B cell (primary cell): ENCODE data around the gene TMTC4. TPM values are rescaled to one million over a fixed set of nuclear protein-coding genes. Genes with fewer than 3 reads are reported as not detected.
"Not testable (repeated sequence)": the region's sequence is repeated elsewhere in the genome, so short reads cannot be mapped to it uniquely, and the experiment has no call there.

Source experiments
- ATAC-seq: fragments of 200-7000 bp; cut with Tn5 transposase; one replicate; pipeline ENCODE4 v1.10.0; 2021; ENCODE audit warnings: low read depth, mild to moderate bottlenecking, moderate number of reproducible peaks, moderate library complexity
- CTCF ChIA-PET: fragments of 350-600 bp; sonication (Branson Sonifier 250); formaldehyde crosslinking; loops from one replicate; lab custom pipeline; 2021; ENCODE audit warnings: antibody characterized with exemption, inconsistent platforms; lab: Charles Lee
- POLR2A ChIA-PET: fragments of 350-600 bp; sonication (Branson Sonifier 250); formaldehyde crosslinking; loops from one replicate; lab custom pipeline; 2021; ENCODE audit warnings: antibody characterized with exemption; lab: Charles Lee
- DNase-seq: peaks from one replicate; pipeline ENCODE4 v3.0.0; 2013
- H2AFZ ChIP-seq: 2 replicates; pipeline ENCODE4 v1.6.1; 2012; ENCODE audit warnings: mild to moderate bottlenecking, low read depth, low read length; ENCODE audit not compliant: insufficient read depth, poor library complexity, severe bottlenecking
- H3K27ac ChIP-seq, 2 donors: 1 replicate in 1 of 2; 2 replicates in 1 of 2; pipeline ENCODE4 v1.5.1; 2012 to 2013; ENCODE audit warnings: low read length in 2 of 2, mild to moderate bottlenecking in 2 of 2, moderate library complexity in 1 of 2
- H3K27me3 ChIP-seq, 4 experiments: fragments of 200-600 bp in 1 of 4; sonication (generic) in 1 of 4; replicated peaks in 1 of 4; 1 replicate in 2 of 4; 2 replicates in 2 of 4; pipeline versions ENCODE4 v1.6.1 to v1.7.0; 2013 to 2016; ENCODE audit warnings: low read length in 3 of 4, mild to moderate bottlenecking in 2 of 4, mixed read lengths in 1 of 4, moderate library complexity in 1 of 4; ENCODE audit not compliant: insufficient read depth in 4 of 4, control insufficient read depth in 3 of 4; ENCODE audit errors: control extremely low read depth in 1 of 4
- H3K36me3 ChIP-seq, 2 experiments: replicated peaks in 1 of 2; 1 replicate in 1 of 2; 2 replicates in 1 of 2; pipeline versions ENCODE4 v1.6.1 to v1.7.1; 2013; ENCODE audit warnings: low read length in 1 of 2; ENCODE audit not compliant: insufficient read depth in 2 of 2, control insufficient read depth in 1 of 2; ENCODE audit errors: control extremely low read depth in 1 of 2, extremely low read depth in 1 of 2
- H3K4me1 ChIP-seq, 2 donors: fragments of 200-600 bp in 1 of 2; sonication (generic) in 1 of 2; 1 replicate in 1 of 2; 2 replicates in 1 of 2; pipeline versions ENCODE4 v1.5.1 to v1.6.1; 2013 to 2017; ENCODE audit warnings: low read length in 2 of 2; ENCODE audit not compliant: control insufficient read depth in 2 of 2, insufficient read depth in 2 of 2
- H3K4me2 ChIP-seq: replicated peaks from 2 replicates; pipeline ENCODE3; 2012; ENCODE audit warnings: mild to moderate bottlenecking, low read depth, low read length; ENCODE audit not compliant: poor library complexity, severe bottlenecking
- H3K4me3 ChIP-seq, 5 experiments: fragments of 200-600 bp in 1 of 5; sonication (generic) in 1 of 5; 1 replicate in 3 of 5; 2 replicates in 2 of 5; pipeline versions ENCODE4 v1.5.1 to v1.7.0; 2011 to 2016; ENCODE audit warnings: low read length in 4 of 5, mild to moderate bottlenecking in 4 of 5, low read depth in 2 of 5, control low read depth in 1 of 5, moderate library complexity in 1 of 5; ENCODE audit not compliant: insufficient read depth in 1 of 5; ENCODE audit errors: control extremely low read depth in 1 of 5, extremely low read depth in 1 of 5
- H3K79me2 ChIP-seq: fragments of 200-600 bp; sonication (generic); one replicate; pipeline ENCODE4 v1.6.0; 2016; ENCODE audit warnings: low read length; ENCODE audit not compliant: control insufficient read depth, insufficient read depth
- H3K9ac ChIP-seq: fragments of 200-600 bp; sonication (generic); 2 replicates; pipeline ENCODE4 v1.6.1; 2017; ENCODE audit warnings: mild to moderate bottlenecking, low read length, moderate library complexity
- H3K9me3 ChIP-seq, 3 donors: one replicate each; pipeline versions ENCODE4 v1.6.1 to v1.7.1; 2013; ENCODE audit warnings: low read length in 2 of 3; ENCODE audit not compliant: control insufficient read depth in 2 of 3, insufficient read depth in 1 of 3; ENCODE audit errors: control extremely low read depth in 1 of 3
- H4K20me1 ChIP-seq: 2 replicates; pipeline ENCODE4 v1.6.0; 2012; ENCODE audit warnings: mild to moderate bottlenecking, low read length; ENCODE audit not compliant: insufficient read depth, control insufficient read depth, poor library complexity, severe bottlenecking
- H3K27ac Mint-ChIP-seq: one replicate; pipeline ENCODE4 v1.8.0; 2021; ENCODE audit warnings: mixed read lengths
- H3K27me3 Mint-ChIP-seq: one replicate; pipeline ENCODE4 v1.8.0; 2021; ENCODE audit warnings: mixed read lengths
- H3K4me1 Mint-ChIP-seq: one replicate; pipeline ENCODE4 v1.8.0; 2021; ENCODE audit warnings: mixed read lengths
- H3K4me3 Mint-ChIP-seq: one replicate; pipeline ENCODE4 v1.8.0; 2021; ENCODE audit warnings: mixed read lengths
- H3K9me3 Mint-ChIP-seq: one replicate; pipeline ENCODE4 v1.8.0; 2022; ENCODE audit warnings: mixed read lengths; ENCODE audit not compliant: insufficient read depth
- EZH2 ChIP-seq: IDR thresholded peaks from 2 replicates; pipeline ENCODE4 v1.6.1; 2012; ENCODE audit warnings: borderline replicate concordance, low read depth, mild to moderate bottlenecking, moderate library complexity, low read length; ENCODE audit not compliant: insufficient read depth, poor library complexity, severe bottlenecking
- WGBS: methylation state at CpG from one replicate; pipeline ENCODE4 v1.1.5; 2013; ENCODE audit warnings: missing lambda C conversion rate; ENCODE audit not compliant: insufficient coverage; 5-methylcytosine and 5-hydroxymethylcytosine counted together
- intact Hi-C: fragments of 100-400 bp; cut with micrococcal nuclease; formaldehyde crosslinking; loops from one replicate; pipeline ENCODE4 v1.10.0; 2022
- polyA plus RNA-seq: library from polyadenylated mRNA; depleted of rRNA; stranded (reverse); fragments of >200 nt; gene quantifications from 2 replicates; pipeline ENCODE4 v1.2.3, GENCODE V29; 2012
- total RNA-seq, 2 donors: library from RNA; stranded (reverse); fragments of 120-200 nt in 1 of 2; gene quantifications; 1 replicate in 1 of 2; 2 replicates in 1 of 2; pipeline versions ENCODE4 v1.2.3 to v1.2.4, GENCODE V29; 2013 to 2022
- TF ChIP-seq, protein P1 (sequence below): fragments of 200-600 bp; IDR thresholded peaks from one replicate; pipeline ENCODE4 v1.8.0; 2022; ENCODE audit warnings: antibody characterized with exemption, mild to moderate bottlenecking

TMTC4 gene
- total and polyA plus RNA-seq, 2 donors (not counting 1 experiment from before 2014, with no cell fraction given) = 7.9 to 17.8 TPM

DNA sequence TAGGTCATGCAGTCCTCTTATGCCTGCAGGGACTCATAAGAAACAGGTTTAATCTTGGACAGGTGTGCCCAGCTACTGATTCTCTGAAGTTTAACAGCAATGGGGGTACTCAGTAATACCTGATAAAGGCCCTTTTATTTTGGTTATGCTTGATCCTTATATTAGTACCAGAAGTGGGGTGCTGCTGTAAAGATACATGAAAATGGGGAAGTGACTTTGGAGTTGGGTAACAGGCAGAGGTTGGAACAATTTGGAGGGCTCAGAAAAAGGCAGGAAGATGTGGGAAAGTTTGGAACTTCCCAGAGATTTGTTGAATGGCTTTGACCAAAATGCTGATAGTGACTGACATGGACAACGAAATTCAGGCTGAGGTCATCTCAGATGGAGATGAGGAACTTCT is 14.6 kb upstream of the TMTC4 start:
- Histone ChIP-seq H3K27me3 (peaks cover 0 to 4% (median 0%) of the 10 kb centered on the region in 4 experiments), H4K20me1 (no peaks in the 10 kb centered on the region), H3K4me3 (no peak overlapping the region), H3K9me3 (peaks cover 0 to 13% (median 8%) of the 10 kb centered on the region in 3 donors), H3K9ac (no peak overlapping the region), H2AFZ (no peak overlapping the region), H3K4me2 (no peak overlapping the region), H3K36me3 (no peaks in the 10 kb centered on the region), H3K4me1 (no peaks in the 10 kb centered on the region), H3K79me2 (no peaks in the 10 kb centered on the region), H3K27ac (no peak overlapping the region)
- Mint-ChIP-seq H3K27ac (no peak overlapping the region), H3K4me1 (peaks cover 7% of the 10 kb centered on the region), H3K27me3 (peaks cover 15% of the 10 kb centered on the region), H3K9me3 (peaks cover 18% of the 10 kb centered on the region), H3K4me3 (no peak overlapping the region)
- DNase-seq (no peak), ATAC-seq (no peak)
- POLR2A ChIA-PET = no interaction called here
- WGBS = 87% methylated on average over 1 of the region's 1 CpG
- CTCF ChIA-PET = no interaction called here
- intact Hi-C loops = no loop called here
- no peak for TF ChIP-seq EZH2
- TF ChIP-seq, protein P1, sequence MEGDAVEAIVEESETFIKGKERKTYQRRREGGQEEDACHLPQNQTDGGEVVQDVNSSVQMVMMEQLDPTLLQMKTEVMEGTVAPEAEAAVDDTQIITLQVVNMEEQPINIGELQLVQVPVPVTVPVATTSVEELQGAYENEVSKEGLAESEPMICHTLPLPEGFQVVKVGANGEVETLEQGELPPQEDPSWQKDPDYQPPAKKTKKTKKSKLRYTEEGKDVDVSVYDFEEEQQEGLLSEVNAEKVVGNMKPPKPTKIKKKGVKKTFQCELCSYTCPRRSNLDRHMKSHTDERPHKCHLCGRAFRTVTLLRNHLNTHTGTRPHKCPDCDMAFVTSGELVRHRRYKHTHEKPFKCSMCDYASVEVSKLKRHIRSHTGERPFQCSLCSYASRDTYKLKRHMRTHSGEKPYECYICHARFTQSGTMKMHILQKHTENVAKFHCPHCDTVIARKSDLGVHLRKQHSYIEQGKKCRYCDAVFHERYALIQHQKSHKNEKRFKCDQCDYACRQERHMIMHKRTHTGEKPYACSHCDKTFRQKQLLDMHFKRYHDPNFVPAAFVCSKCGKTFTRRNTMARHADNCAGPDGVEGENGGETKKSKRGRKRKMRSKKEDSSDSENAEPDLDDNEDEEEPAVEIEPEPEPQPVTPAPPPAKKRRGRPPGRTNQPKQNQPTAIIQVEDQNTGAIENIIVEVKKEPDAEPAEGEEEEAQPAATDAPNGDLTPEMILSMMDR = no peak

DNA sequence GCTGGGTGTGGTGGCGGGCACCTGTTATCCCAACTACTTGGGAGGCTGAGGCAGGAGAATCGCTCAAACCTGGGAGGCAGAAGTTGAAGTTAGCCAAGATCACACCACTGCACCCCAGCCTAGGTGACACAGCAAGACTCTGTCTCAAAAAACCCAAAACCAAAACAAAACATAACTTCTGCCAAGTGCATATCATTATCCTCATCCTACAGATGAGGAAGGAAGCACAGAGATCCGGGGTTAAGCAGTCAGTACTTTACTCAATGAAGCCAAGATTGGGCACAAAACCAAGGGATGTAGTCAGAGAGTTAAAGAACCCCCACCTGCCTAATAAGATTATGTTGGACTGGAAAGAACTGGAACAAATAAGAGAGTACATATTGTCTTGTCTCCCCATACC is 5.5 kb upstream of the TMTC4 start:
- H3K9me3 ChIP-seq = peaks cover 0 to 2% (median 0%) of the 10 kb centered on the region in 3 donors
- H3K27ac ChIP-seq = no peak overlapping the region
- H3K4me3 Mint-ChIP-seq = no peak overlapping the region
- H2AFZ ChIP-seq = no peak overlapping the region
- no peaks in the 10 kb centered on the region for H3K27me3 ChIP-seq
- intact Hi-C loops = no loop called here
- no peak overlapping the region for H3K9ac ChIP-seq
- POLR2A ChIA-PET = no interaction called here
- peaks cover 5 to 7% of the 10 kb centered on the region in 2 donors for H3K4me1 ChIP-seq
- TF ChIP-seq, protein P1 = no peak
- TF ChIP-seq EZH2 = no peak
- no peak overlapping the region for H3K4me2 ChIP-seq
- peaks cover 6% of the 10 kb centered on the region for H3K4me1 Mint-ChIP-seq
- H4K20me1 ChIP-seq = no peaks in the 10 kb centered on the region
- ATAC-seq (no peak), DNase-seq (no peak)
- H3K27me3 Mint-ChIP-seq = peaks cover 22% of the 10 kb centered on the region
- no peaks in the 10 kb centered on the region for H3K79me2 ChIP-seq
- H3K36me3 ChIP-seq = no peaks in the 10 kb centered on the region
- CTCF ChIA-PET = no interaction called here
- H3K9me3 Mint-ChIP-seq = no peaks in the 10 kb centered on the region
- H3K4me3 ChIP-seq = no peak overlapping the region
- 80% methylated on average over 1 of the region's 3 CpGs for WGBS
- H3K27ac Mint-ChIP-seq = no peak overlapping the region

DNA sequence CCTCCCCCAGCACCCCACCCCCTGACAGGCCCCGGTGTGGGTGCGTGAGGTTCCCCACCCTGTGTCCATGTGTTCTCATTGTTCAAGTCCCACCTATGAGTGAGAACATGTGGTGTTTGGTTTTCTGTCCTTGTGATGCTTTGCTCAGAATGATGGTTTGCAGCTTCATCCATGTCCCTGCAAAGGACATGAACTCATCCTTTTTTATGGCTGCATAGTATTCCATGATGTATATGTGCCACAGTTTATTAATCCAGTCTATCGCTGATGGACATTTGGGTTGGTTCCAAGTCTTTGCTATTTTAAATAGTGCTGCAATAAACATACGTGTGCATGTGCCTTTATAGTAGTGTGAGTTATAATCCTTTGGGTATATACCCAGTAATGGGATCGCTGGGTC is 2.5 kb upstream of the TMTC4 start:
- H3K9me3 ChIP-seq, ATAC-seq, H2AFZ ChIP-seq, H3K27me3 Mint-ChIP-seq, CTCF ChIA-PET, H3K27ac ChIP-seq, H3K27ac Mint-ChIP-seq, H3K27me3 ChIP-seq, H4K20me1 ChIP-seq, H3K36me3 ChIP-seq, H3K9me3 Mint-ChIP-seq, DNase-seq, H3K4me3 ChIP-seq, H3K4me2 ChIP-seq, POLR2A ChIA-PET, H3K9ac ChIP-seq: not testable (repeated sequence)
- intact Hi-C loops = loop anchor here (5.0 kb wide), 2 partner anchors 1175 to 1715 kb away; partner anchors contain the start of gene TM9SF2
- no CpG with 5 or more reads among the region's 5 CpGs for WGBS
- Histone ChIP-seq H3K4me1 (peaks cover 13 to 19% of the 10 kb centered on the region in 2 donors), H3K79me2 (peaks cover 12% of the 10 kb centered on the region)
- peaks cover 13% of the 10 kb centered on the region for H3K4me1 Mint-ChIP-seq
- H3K4me3 Mint-ChIP-seq = peak overlapping the region; percentile 21
